BE2C (cell line): ENCODE data around the gene ASTN2.

Experiments used
- DNase-seq: peaks from one replicate; pipeline ENCODE4 v3.0.0-alpha.2; 2020
- H3K27me3 ChIP-seq: fragments of 250-450 bp; sonication (Bioruptor Pico); 2 replicates; pipeline ENCODE4 v1.5.1; 2020; ENCODE audit warnings: mild to moderate bottlenecking
- H3K36me3 ChIP-seq: fragments of 250-450 bp; sonication (Bioruptor Pico); 2 replicates; pipeline ENCODE4 v1.5.1; 2020; ENCODE audit warnings: mild to moderate bottlenecking
- H3K4me1 ChIP-seq: fragments of 250-450 bp; sonication (Bioruptor Pico); 2 replicates; pipeline ENCODE4 v1.5.1; 2020
- H3K4me3 ChIP-seq: 2 replicates; pipeline ENCODE4 v1.5.1; 2011; ENCODE audit warnings: low read depth, low read length
- H3K9me3 ChIP-seq: fragments of 250-450 bp; sonication (Bioruptor Pico); 2 replicates; pipeline ENCODE4 v1.5.1; 2020
- CTCF ChIP-seq: IDR thresholded peaks from 2 replicates; pipeline ENCODE4 v1.5.1; 2012; ENCODE audit warnings: mild to moderate bottlenecking, low read depth, low read length

ASTN2 gene

GRCh38 chr9:116483622-116484491 lies 931.0 kb downstream of the ASTN2 start:
- Histone ChIP-seq H3K27me3 (no peaks in the 10 kb centered on the region), H3K4me3 (no peak overlapping the region), H3K9me3 (no peaks in the 10 kb centered on the region), H3K4me1 (no peaks in the 10 kb centered on the region), H3K36me3 (peaks cover 27% of the 10 kb centered on the region)
- DNase-seq: no peak
- no peak for TF ChIP-seq CTCF

- no peaks in the 10 kb centered on the region for H3K9me3 ChIP-seq
- H3K27me3 ChIP-seq: no peaks in the 10 kb centered on the region
- no peak for TF ChIP-seq CTCF
- H3K4me1 ChIP-seq: no peaks in the 10 kb centered on the region
- peaks cover 27% of the 10 kb centered on the region for H3K36me3 ChIP-seq
- no peak for DNase-seq
- no peak overlapping the region for H3K4me3 ChIP-seq
Measured at GRCh38 chr9:116482740-116483139, 932.1 kb downstream of the ASTN2 start.

- Histone ChIP-seq H3K4me1 (no peaks in the 10 kb centered on the region), H3K4me3 (no peak overlapping the region), H3K9me3 (no peaks in the 10 kb centered on the region), H3K27me3 (no peaks in the 10 kb centered on the region), H3K36me3 (peaks cover 22% of the 10 kb centered on the region)
- DNase-seq: no peak
- no peak for TF ChIP-seq CTCF
Measured at GRCh38 chr9:116480700-116481099, 934.2 kb downstream of the ASTN2 start.

GRCh38 chr9:116479967-116480366 lies 934.9 kb downstream of the ASTN2 start:
- no peak for DNase-seq
- Histone ChIP-seq H3K4me3 (no peak overlapping the region), H3K9me3 (no peaks in the 10 kb centered on the region), H3K27me3 (no peaks in the 10 kb centered on the region), H3K36me3 (peaks cover 15% of the 10 kb centered on the region), H3K4me1 (no peaks in the 10 kb centered on the region)
- TF ChIP-seq CTCF: no peak

- TF ChIP-seq CTCF: no peak
- H3K4me1 ChIP-seq: no peaks in the 10 kb centered on the region
- DNase-seq: no peak
- H3K4me3 ChIP-seq: no peak overlapping the region
- H3K27me3 ChIP-seq: no peaks in the 10 kb centered on the region
- peaks cover 15% of the 10 kb centered on the region for H3K36me3 ChIP-seq
- H3K9me3 ChIP-seq: no peaks in the 10 kb centered on the region
Measured at GRCh38 chr9:116479056-116479544, 935.8 kb downstream of the ASTN2 start.

- Histone ChIP-seq H3K4me3 (no peak overlapping the region), H3K9me3 (no peaks in the 10 kb centered on the region), H3K36me3 (peaks cover 15% of the 10 kb centered on the region), H3K27me3 (no peaks in the 10 kb centered on the region), H3K4me1 (no peaks in the 10 kb centered on the region)
- no peak for TF ChIP-seq CTCF
- DNase-seq: no peak
Measured at GRCh38 chr9:116477584-116478141, 937.2 kb downstream of the ASTN2 start.
